GM19324 (cell line): ENCODE data around the gene RAVER2.
A peak's percentile ranks its signal among the peaks of the same experiment; 100 is the strongest.
"Not testable (repeated sequence)": the region's sequence is repeated elsewhere in the genome, so short reads cannot be mapped to it uniquely, and the experiment has no call there.

ENCODE experiments used
- ATAC-seq: cut with Tn5 transposase; IDR thresholded peaks from one replicate; pipeline ENCODE4 v1.9.1; 2021; ENCODE audit warnings: mild to moderate bottlenecking, moderate library complexity; ENCODE audit not compliant: unreplicated experiment, low FRiP score

Gene RAVER2, protein sequence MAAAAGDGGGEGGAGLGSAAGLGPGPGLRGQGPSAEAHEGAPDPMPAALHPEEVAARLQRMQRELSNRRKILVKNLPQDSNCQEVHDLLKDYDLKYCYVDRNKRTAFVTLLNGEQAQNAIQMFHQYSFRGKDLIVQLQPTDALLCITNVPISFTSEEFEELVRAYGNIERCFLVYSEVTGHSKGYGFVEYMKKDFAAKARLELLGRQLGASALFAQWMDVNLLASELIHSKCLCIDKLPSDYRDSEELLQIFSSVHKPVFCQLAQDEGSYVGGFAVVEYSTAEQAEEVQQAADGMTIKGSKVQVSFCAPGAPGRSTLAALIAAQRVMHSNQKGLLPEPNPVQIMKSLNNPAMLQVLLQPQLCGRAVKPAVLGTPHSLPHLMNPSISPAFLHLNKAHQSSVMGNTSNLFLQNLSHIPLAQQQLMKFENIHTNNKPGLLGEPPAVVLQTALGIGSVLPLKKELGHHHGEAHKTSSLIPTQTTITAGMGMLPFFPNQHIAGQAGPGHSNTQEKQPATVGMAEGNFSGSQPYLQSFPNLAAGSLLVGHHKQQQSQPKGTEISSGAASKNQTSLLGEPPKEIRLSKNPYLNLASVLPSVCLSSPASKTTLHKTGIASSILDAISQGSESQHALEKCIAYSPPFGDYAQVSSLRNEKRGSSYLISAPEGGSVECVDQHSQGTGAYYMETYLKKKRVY

DNA sequence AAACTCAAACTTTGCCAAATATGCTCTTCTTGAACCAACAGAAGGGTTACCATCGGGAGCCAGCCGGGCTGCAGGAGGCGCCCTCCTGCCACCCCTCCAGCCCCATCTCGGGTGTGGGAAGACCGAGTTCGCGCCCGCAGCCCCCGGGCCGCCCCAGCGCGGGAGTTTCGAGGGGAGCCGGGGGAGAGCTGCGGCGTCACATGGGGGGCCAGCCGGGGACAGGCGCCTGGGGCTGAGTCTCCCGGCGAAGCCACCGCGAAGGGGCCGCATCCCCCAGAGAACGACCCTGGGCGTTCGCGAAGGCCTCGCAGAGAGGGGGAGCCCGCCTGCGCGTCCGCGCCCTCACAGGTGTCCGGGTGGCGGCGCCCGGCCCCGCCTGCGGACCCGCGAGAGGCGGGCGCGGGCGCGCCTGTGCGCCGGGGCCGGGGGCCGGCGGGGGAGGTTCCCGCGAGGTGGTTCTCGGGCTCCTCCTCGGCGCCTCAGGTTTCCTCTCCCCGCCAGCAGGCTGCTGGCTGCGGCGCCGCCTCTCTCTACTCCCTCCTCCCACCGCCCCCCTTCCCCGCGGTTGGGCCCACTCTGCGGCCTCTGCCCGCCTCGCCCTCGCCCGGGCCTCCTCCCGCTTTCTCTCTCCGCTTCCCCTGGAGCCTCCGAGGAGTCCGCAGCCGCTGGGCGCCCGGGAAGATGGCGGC lies at the start of gene RAVER2:
Gene RAVER2 (plus strand): TSS at position 584 of the 689 bp plus-strand sequence. CDS start 98 bp downstream, at position 682.
- ATAC-seq = peak; percentile 45

DNA sequence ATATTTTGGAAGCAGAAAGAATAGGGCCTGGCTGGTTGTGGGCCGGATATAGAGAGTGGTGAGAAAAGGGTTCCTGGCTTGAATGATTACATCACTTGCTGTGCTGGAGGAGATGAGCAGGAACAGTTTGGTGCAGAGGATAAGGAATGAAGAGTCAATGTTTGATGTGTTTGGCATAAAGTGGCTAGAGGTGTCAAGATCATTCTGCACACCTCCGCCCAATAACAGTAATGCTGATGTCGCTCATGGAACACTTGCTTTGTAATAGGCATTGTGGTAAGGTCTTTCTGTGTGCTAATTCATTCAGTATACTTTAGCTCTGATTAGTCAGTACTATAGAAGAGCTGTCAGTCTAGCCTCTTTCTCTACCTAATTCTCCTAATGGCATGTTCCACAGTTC lies 48.0 kb upstream of the RAVER2 start:
- no peak for ATAC-seq

DNA sequence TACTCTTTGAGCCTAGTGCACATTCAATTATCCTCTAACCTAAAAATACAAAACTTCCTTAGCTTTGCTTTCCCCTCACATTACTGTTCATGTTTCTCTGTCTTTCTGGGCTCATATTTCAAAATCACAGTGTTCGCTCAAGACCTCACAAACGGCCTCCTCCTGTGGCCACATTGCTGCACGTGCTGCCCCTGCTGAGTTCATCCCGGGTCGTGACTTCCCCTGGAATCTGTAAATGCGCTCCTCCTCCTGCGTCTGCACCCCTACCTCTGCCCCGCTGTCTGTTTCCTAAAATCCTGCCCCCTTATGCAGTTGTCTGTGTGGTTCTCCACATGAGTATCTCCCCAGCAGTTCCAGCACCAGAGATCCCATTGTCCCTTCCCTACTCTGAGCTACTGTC lies 45.5 kb upstream of the RAVER2 start:
- no peak for ATAC-seq

DNA sequence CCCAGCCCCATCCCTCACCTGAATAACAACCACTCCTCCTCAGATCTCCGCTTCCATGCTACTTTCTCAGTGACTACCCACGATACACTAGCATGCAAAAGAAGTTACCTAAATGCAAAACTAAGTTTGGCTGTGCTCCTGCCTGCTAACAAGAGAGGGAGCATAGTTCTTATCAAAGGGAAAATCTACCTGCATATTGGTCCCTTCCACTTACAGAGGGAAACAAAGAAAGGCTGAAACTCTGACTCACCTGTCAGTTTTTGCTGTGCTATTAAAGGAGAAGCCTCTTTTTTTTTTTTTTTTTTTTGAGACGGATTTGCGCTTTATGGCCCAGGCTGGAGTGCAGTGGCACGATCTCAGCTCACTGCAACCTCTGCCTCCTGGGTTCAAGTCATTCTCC lies 43.8 kb upstream of the RAVER2 start:
- ATAC-seq = no peak

DNA sequence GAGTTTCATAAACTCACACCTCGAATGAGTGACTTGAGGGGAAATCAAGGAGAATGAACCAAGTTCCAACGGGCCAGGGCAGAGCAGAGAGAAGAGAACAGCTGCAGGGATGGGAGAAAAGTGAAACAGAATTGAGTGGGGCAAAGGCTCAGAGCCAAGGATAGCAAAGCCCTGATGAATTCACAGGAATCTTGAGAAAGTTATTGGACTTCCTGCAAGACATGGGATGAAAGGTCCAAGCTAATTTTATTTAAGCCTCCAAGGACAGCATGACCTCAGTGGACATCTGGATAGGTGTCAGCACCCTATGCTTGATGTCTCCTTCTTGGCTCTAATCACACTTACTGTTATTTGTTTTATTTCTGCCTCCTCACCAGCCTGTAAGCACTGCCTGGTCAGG lies 43.0 kb upstream of the RAVER2 start:
- ATAC-seq = no peak

DNA sequence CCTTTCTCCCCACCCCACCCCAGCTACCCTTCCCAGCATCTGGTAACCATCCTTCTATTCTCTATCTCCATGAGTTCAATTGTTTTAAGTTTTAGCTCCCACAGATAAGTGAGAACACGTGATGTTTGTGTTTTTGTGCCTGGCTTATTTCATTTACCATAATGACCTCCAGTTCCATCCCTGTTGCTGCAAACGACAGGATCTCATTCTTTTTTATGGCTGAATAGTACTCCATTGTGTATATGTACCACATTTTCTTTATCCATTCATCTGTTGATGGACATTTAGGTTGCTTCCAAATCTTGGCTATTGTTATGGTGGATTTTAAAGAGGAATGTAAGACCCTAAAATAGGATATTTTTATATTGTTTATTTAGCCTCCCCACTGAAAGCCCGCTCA lies 42.2 kb upstream of the RAVER2 start:
- ATAC-seq = not testable (repeated sequence)

DNA sequence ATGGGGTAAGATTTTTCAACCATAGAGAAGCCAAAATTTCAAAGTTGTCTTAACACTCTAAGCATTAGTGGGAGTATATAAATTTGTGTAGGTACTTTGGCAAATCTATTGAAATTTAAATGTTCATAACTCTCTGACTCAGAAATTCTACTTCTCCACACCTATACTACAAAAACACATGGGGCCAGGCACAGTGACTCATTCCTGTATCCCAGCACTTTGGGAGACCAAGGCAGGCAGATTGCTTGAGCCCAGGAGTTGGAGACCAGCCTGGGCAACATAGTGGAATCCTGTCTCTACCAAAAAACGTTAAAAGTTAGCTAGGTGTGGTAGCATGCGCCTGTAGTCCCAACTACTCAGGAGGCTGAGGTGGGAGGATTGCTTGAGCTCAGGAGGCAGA lies 41.3 kb upstream of the RAVER2 start:
- no peak for ATAC-seq

DNA sequence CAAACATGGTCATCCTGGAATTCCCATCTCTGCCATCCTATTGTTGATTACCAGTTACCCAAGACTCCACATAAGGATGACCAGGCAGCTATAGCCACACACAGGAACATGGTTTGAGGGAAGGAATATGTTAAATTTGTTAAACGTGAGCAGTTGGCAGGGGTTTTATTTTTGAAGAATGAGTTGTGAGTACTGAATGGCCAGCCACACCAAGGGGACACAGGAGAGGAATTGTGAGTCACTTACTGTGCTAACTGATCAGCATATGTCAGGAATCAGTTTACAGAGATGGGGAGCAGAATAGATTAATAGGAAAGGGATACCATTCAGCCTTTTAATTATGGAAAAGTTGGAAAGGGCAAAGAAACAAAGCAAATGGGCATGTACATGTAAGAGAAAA lies 39.3 kb upstream of the RAVER2 start:
- no peak for ATAC-seq

DNA sequence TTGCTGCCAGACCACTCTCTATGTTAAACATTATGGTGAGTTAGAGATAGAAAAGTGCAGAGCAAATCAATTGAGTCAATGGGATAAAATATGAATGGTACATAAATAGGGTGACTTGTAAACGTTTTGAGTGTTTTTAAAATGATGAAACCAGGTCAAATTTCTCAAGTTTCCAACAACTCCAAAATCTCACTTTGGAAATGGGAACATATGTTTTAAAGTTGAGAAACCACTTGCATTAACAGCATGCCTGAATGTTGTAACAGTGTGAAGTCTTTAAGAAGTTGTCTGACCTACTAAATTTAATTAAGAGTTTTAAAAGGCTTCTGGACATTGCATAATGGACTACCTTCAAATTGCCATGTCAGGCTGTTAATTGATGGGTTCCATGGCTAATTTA lies 33.6 kb upstream of the RAVER2 start:
- ATAC-seq = no peak

DNA sequence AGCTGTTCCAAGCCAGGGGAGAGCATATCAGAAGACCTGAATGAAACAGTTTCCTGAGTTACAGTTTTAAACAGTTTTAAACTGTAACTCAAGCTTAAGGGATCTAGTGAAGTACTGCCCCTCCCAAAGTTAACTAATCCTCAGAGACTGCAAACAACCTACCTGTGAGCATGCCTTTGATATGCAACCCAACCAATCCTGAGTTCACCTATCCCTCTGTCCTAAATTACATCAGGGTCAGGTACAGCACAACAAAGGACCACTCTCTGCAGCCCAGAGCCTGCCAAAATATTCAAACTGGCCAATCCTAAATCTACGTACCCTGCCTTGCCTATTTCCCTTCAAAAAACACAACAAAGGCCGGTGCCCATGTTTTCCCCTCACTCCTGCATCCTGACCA lies 32.8 kb upstream of the RAVER2 start:
- no peak for ATAC-seq

DNA sequence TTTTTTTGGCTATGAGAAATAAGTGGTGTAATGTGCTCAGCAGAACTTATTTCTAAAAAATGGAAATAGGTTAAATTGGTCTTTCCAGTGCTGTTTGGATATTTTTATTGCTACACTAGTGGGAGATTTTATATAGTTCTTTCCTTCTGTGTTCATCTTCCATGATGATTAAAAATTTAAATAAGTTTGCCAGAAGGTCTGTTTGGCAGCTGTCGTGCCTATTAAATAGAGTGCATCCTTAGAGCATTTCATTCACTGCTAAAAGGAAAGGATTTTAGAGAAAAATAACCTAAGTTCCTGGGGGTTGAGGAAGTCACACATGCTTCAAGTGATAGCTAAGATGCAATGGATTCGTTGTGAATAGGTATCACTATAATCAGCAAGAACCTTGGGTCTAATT lies 29.7 kb upstream of the RAVER2 start:
- ATAC-seq = no peak

DNA sequence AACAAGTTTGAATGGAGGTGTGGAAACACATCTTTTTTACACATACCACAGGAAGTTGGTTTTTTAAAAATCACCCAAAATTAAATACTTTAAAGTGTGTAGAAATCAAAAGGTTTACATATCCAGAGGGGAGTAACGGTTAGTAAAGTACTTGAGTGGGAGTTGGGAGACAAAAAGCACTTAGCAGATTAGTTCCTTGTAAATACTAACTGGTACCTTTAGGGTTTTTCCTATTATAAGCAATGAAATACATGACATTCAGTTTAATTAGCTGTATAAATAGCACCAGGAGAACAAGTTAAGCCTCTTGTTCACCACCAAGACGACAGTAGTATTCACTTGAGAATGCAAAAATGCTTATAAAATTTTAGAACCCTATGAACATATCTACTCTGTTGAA lies 23.7 kb upstream of the RAVER2 start:
- no peak for ATAC-seq

DNA sequence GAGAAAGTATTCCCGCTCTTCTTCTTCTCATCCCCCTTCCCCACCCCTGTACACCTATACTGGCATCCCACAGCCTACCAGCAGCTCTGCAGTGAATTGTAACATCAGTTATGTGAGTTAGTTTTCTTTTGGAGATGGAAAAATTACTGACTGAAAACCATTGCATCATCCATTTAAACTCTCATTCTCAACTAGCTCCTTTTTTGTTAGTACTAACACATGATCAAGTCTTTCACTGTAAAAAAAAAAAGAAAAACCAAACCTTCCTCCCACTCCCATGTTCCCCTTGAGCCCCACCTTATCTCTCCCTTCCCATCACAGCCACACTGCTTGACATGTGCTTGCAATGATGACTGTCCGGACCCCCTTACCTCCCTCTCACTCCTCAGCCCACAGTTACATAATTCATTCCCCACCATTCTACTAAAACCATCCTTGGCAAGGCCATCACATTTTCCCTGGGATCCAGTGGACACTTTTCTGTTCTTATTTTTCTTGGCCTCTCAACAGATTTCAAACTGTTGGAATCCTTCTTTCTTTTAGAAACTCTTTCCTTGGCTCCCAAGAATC lies 23.2 kb upstream of the RAVER2 start:
- no peak for ATAC-seq

DNA sequence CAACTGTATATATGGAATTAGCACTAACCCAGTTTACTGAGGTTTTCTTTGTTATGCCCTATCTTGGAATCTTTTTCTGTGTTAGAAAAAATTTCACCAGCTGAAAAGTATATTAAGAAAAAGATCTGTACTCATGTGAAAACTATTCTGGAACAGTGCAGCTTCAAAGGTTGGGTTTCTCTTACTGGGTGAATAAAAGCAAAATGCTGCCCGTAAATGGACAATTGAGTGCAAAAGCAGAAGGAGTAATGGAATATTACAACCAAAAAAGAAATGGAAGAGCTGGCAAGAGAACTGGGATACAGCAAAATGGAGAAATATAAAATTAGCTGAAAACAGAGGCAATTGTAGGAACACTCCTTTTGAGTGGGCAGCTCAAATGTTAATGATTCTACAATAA lies 17.0 kb upstream of the RAVER2 start:
- no peak for ATAC-seq

DNA sequence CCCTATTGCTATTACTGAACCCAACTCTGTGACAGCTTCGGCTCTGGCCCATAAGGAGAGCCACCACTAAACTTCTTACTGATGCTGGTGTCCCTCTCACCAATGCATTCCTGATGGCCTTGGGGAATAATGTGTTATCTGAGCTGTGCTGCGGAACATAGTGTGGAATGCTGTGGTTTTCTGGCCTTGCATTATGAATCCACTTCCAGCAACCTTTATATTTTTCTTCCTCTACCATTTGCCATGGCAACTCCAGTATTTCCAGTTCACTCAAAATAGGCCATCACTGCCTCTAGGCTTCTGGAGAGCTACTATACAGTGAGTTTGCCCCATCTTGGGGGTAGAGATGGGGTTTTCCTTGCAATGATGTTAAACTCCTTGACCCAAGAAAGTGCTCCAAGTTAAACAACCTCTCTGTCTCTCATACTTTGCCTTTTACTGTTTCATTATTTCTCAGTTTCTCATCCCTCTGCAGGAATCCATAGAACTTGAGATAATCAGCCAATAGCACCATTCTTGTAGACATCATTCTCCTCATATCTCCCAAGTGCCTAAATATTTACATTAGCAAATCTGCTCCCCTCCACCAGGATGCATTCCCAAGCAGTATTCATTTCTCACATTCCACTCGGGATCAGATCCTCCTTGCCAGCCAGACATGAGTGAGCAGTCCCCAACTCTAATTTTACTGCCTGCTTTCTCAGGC lies 11.1 kb upstream of the RAVER2 start:
- ATAC-seq = no peak

DNA sequence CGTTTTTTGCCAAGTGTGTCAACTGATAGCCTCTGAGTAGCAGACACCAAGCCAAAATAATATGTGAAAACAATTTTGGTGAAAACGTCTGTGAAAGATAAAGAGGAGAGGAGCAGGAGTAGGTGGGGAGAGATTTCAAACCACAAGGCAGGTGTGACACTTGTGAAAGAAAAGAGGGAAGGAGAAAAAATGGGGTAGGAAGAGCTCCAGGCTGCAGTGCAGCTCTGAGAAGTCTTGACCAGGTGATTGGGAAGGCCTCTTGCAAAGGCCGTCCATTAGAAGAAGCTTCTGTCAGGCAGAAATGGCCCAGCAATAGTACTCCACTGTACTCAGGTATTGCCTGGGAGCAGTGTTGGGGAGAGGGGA lies 10.6 kb upstream of the RAVER2 start:
- no peak for ATAC-seq

DNA sequence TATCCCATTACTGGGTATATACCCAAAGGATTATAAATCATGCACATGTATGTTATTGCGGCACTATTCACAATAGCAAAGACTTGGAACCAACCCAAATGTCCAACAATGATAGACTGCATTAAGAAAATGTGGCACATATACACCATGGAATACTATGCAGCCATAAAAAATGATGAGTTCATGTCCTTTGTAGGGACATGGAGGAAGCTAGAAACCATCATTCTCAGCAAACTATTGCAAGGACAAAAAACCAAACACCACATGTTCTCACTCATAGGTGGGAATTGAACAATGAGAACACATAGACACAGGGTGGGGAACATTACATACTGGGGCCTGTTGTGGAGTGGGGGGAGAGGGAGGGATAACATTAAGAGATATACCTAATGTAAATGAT lies 4.2 kb upstream of the RAVER2 start:
- ATAC-seq = not testable (repeated sequence)

DNA sequence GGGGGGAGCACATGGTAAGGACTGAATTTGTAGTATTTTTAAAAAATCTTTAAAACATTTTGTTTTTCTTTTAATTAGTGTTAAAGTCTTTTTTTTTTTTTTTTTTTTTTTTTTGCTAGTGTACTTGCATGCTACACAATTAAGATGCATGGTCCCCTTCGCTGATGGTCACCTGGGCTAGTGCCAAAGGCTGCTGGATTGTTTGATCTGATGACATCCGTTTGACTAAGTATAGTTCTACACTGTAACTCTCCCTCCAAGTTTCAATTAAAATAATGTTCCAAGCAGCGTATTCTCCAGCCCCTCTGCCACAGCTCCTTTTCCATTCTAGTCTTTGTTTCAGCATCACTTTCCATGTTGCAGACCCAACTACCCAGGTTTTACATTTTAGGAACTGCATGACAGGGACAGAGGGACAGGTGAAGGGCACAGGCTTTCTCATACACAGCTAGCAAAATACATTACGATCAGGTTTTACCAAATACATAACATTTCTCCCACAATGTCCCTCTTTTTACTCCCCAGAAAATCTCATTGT lies 852 bp upstream of the RAVER2 start:
- ATAC-seq = no peak

DNA sequence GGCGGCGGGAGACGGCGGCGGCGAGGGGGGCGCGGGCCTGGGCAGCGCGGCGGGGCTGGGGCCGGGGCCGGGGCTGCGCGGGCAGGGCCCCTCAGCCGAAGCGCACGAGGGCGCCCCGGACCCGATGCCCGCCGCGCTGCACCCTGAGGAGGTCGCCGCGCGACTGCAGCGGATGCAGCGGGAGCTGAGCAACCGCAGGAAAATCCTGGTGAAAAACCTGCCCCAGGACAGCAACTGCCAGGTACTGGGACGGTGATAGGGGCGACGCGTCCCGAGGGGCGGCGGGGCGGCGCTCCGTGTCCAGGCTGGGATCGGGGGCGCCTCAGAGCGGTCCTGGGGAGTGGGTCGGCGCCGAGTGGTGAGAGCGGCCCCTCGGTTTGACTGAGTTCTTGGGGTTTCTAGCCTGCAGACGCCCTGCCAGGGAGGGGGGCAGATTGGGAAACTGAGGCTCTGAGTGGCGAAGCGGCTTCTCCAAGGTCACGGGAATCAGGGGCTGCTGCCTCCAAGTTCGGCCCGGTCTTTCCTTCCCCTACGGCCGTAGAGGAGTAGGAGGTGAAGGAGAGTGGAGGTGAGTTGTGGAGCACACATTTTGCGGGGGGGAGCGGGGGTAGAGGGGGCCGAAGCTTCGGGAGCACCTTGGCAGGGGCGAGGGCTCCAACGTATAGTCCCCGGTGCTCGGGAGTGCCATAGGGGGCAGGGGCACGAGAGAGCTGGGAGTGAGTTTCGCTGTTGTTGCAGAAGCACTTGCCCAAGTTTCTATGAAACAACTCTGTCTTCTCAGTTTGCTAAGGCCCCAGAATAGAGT lies 508 bp downstream of the RAVER2 start:
- ATAC-seq = peak; percentile 22
